Loucy (cell line): ENCODE data around the gene B3GAT2.

Source experiments
- CTCF ChIP-seq: fragments of 200-600 bp; sonication (generic); conservative IDR thresholded peaks from 2 replicates; pipeline ENCODE4 v1.5.1; 2014; ENCODE audit warnings: mild to moderate bottlenecking, antibody characterized with exemption, low read length
- EZH2phosphoT487 ChIP-seq: fragments of 200-600 bp; IDR thresholded peaks from 2 replicates; pipeline ENCODE4 v1.6.1; 2018; ENCODE audit warnings: antibody characterized with exemption, mild to moderate bottlenecking, moderate library complexity, borderline replicate concordance

- TF ChIP-seq CTCF (no peak), EZH2phosphoT487 (no peak)
Measured at GRCh38 chr6:70819646-70820045, 137.2 kb downstream of the B3GAT2 start.
